Mucosa of descending colon (tissue), 3 donors: Measurements from ENCODE around the gene PTPRM. TPM values are rescaled to one million over a fixed set of nuclear protein-coding genes. Genes with fewer than 3 reads are reported as not detected.

Experiments used
- ATAC-seq: fragments of 200-7000 bp; cut with Tn5 transposase; one replicate; pipeline ENCODE4 v1.9.1; 2020; ENCODE audit warnings: mild to moderate bottlenecking, moderate library complexity
- DNase-seq, 3 donors: peaks; one replicate each; pipeline ENCODE4 v3.0.0-alpha.2; 2020
- H3K36me3 ChIP-seq: fragments of 200-600 bp; one replicate; pipeline ENCODE4 v1.8.0; 2021; ENCODE audit warnings: low read depth, mild to moderate bottlenecking
- H3K4me1 ChIP-seq: fragments of 200-600 bp; one replicate; pipeline ENCODE4 v1.8.0; 2021; ENCODE audit warnings: low read depth, mild to moderate bottlenecking
- H3K4me3 ChIP-seq: fragments of 200-600 bp; one replicate; pipeline ENCODE4 v1.8.0; 2021; ENCODE audit warnings: mild to moderate bottlenecking
- H3K9me3 ChIP-seq: fragments of 200-600 bp; one replicate; pipeline ENCODE4 v1.8.0; 2021; ENCODE audit warnings: mild to moderate bottlenecking
- intact Hi-C, 2 donors: fragments of 100-400 bp; cut with DNase I in 1 of 2; cut with micrococcal nuclease in 1 of 2; formaldehyde crosslinking; loops; one replicate each; pipeline versions ENCODE4 v1.11.0 to v1.11.1; 2022; cut with DNase I, micrococcal nuclease
- total RNA-seq, 3 donors: library from RNA; stranded (reverse); fragmentation: NEBNext Ultra II Directional in 2 of 3; extraction: Animal tissue kit (Norgen Biotek cat#: 25700) in 2 of 3; gene quantifications; one replicate each; pipeline versions ENCODE4 v1.2.1 to v1.2.4, GENCODE V29; 2021 to 2023
- TF ChIP-seq, protein P1 (sequence below): fragments of 200-600 bp; IDR thresholded peaks from one replicate; pipeline ENCODE4 v1.8.0; 2022; ENCODE audit warnings: antibody characterized with exemption, mild to moderate bottlenecking
- donor health status: DM: no; HTN: no; CAD: no; lungs with moderate emphysema.
- donor health status: DM: no; HTN: no; CAD: no.
- donor health status: DM: no; HTN: yes; CAD: no.

The PTPRM gene
- total RNA-seq, 3 donors from 2014 or later, result 15.3 to 41.1 (median 19.6) TPM

DNA sequence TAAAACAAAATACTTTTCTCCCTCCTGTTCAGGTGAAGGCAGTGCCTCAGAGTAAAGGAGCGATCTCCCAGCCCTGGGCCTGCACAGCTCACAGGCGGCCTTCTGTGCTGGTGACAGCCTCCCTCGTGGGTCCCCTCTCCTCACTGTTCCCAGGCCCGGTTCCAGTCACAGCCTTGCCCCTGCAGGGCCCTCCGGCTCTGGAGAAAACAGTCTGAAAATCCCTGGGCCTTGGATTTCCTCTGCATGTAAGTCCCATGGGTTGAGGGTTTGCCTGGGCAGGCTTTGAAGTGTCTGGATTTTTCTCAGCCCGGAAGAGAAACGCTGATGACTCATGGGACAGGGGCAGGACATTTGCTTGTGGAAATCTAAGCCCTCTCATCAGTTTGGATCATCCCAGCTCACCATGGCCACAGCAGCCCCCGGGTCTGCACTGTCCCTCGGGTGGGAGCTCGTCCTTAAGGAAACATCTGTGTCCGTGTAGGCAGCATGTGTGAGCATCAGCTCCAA is 856.0 kb downstream of the PTPRM start:
- H3K9me3 ChIP-seq, result no peaks in the 10 kb centered on the region
- H3K4me3 ChIP-seq, result no peak overlapping the region
- TF ChIP-seq, protein P1, sequence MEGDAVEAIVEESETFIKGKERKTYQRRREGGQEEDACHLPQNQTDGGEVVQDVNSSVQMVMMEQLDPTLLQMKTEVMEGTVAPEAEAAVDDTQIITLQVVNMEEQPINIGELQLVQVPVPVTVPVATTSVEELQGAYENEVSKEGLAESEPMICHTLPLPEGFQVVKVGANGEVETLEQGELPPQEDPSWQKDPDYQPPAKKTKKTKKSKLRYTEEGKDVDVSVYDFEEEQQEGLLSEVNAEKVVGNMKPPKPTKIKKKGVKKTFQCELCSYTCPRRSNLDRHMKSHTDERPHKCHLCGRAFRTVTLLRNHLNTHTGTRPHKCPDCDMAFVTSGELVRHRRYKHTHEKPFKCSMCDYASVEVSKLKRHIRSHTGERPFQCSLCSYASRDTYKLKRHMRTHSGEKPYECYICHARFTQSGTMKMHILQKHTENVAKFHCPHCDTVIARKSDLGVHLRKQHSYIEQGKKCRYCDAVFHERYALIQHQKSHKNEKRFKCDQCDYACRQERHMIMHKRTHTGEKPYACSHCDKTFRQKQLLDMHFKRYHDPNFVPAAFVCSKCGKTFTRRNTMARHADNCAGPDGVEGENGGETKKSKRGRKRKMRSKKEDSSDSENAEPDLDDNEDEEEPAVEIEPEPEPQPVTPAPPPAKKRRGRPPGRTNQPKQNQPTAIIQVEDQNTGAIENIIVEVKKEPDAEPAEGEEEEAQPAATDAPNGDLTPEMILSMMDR, result no peak
- intact Hi-C loops, result no loop called here
- DNase-seq (no peak), ATAC-seq (no peak)
- H3K4me1 ChIP-seq, result no peaks in the 10 kb centered on the region
- H3K36me3 ChIP-seq, result no peaks in the 10 kb centered on the region

DNA sequence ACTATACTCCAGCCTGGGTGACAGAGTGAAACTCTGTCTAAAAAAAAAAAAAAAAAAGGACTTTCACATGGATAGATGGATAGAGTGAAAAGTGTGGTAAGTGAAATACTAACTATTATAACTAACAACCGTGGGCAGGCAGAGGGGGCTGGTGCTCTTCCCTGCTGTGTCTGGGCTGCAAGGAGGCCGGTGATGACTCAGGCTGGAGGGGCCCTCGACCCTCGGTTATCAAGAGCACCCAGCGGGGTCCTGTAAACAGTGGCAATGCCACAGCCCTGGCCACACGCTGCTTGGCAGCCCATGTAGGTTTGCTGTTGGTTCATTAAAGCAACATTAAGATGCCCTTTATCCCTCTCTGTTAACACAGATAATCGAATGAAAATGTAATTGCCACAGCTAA is 857.4 kb downstream of the PTPRM start:
- ATAC-seq, result no peak
- H3K4me1 ChIP-seq, result no peaks in the 10 kb centered on the region
- no peak for DNase-seq
- no peak overlapping the region for H3K4me3 ChIP-seq
- no peaks in the 10 kb centered on the region for H3K36me3 ChIP-seq
- intact Hi-C loops, result no loop called here
- TF ChIP-seq, protein P1, result no peak
- no peaks in the 10 kb centered on the region for H3K9me3 ChIP-seq

DNA sequence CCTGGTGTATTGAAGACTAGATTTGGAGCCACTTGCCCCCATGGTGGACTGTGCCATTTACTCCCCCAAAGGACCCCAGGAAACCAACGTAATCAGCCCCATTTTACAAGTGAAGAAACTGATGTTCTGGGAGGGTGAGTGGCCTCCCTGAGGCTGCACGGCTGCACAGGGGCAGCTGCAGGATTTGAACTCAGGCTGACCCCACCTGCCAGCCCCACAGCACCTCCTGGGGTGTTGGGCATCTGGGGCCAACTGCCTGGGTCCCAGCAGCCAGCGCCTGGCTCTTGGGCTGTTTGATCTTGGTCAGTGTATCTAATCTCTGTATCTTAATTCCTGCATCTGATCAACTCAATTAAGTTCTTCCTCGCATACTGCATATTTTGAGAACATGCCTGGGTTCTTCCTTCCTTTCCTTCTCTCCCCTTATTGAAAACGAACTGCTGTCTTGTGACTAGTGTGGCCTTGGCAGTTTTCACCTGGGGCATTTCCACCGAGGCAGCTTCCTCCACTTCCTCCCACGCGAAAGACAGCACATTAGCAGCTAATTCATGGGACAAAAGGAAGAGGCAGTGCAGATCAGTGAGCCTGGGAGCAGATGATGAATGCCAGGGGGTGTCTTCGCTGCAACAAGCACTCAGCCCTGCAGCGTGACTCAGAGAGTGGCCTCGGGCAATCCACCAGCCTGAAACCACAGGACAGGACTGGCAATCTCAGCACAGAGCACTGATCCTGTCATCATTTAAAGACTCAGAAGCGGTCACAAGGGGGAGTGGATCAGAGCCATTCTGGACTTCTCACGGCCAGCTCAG is 858.0 kb downstream of the PTPRM start:
- TF ChIP-seq, protein P1, result no peak
- Histone ChIP-seq H3K4me3 (no peak overlapping the region), H3K9me3 (no peaks in the 10 kb centered on the region), H3K36me3 (no peaks in the 10 kb centered on the region), H3K4me1 (no peaks in the 10 kb centered on the region)
- no peak for DNase-seq
- intact Hi-C loops, result no loop called here
- ATAC-seq, result no peak

DNA sequence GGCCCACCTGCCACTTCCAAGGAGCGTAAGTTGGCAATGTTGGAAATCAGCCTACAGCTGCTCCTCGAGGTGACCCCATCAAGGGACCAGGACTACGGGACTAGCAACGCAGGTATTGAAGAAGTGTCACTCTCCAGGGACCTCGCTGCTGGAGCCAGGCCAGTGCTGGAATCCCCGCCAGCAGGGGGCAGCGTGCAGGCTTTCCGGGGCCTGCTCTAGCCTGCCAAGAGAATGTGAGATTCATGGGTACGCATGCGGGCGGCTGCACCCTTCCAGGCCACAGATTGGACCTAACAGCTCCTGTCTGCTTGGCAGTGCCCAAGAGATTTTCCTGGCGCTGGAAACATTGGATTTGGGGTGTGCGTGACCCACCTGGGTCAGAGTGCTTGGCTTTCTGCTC is 859.3 kb downstream of the PTPRM start:
- H3K4me3 ChIP-seq, result no peak overlapping the region
- H3K36me3 ChIP-seq, result no peaks in the 10 kb centered on the region
- intact Hi-C loops, result no loop called here
- TF ChIP-seq, protein P1, result no peak
- ATAC-seq, result peak; percentile 21
- DNase-seq, result peak in 1 of 3 donors; percentile 6
- no peaks in the 10 kb centered on the region for H3K4me1 ChIP-seq
- no peaks in the 10 kb centered on the region for H3K9me3 ChIP-seq

DNA sequence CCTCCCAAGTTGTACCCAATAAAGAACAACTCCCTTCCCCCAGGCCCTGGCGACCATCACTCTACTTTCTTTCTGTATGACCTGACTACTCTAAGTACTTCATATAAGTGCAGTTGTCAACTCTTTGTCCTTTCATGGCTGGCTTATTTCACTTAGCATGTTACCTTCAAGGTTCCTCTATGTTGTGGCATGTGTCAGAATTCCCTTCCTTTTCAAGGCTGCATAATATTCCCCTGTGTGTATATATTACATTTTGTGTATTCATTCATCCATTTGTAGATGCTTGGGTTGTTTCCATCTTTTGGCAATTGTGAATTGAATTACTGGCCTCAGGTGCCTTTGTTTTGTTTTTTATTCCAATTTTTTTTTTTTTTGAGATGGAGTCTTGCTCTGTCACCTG is 860.2 kb downstream of the PTPRM start:
- ATAC-seq (no peak), DNase-seq (no peak)
- Histone ChIP-seq H3K4me1 (no peaks in the 10 kb centered on the region), H3K36me3 (no peaks in the 10 kb centered on the region), H3K4me3 (no peak overlapping the region), H3K9me3 (no peaks in the 10 kb centered on the region)
- TF ChIP-seq, protein P1, result no peak
- intact Hi-C loops, result no loop called here
